ENCODE results near the gene MZB1. TPM values are rescaled to one million over a fixed set of nuclear protein-coding genes. Genes with fewer than 3 reads are reported as not detected.

Gene MZB1
- total and polyA plus RNA-seq, 2 of the 13 experiments (the other 11 are each of a cell fraction or from before 2014, with no cell fraction given) = 0.31 to 0.40 TPM

DNA sequence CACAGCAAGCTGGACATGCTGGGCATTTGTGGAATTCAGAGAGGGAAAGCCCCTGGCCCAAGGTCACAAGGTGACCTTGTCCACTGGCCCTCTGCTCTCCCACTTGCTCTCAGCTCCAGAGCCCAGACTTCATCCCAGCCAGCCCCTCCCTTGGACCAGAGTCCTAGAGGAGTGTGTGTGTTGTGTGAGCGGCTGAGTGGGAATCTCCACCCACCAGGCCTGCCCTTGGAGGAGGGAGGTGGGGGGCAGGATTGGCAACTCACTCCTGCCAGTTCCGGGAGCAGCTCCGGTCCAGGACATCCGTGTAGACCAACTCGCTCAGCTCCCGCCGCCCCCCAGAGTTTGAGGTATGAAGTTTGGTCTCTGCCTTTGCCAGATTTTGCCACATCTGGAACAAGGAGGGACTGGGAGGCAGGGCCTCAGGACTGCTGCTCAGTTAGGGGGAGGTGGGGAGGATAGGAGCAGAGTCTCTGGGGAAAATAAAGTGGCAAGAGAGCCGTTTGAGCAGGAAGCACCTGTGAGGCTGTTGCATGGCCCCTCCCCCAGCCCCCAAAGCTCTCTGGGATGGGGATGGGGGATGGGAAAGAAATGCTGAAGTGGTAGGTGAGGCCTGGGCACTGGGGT is 1.4 kb downstream of the MZB1 start (continued):
- TF ChIP-seq, protein P1, sequence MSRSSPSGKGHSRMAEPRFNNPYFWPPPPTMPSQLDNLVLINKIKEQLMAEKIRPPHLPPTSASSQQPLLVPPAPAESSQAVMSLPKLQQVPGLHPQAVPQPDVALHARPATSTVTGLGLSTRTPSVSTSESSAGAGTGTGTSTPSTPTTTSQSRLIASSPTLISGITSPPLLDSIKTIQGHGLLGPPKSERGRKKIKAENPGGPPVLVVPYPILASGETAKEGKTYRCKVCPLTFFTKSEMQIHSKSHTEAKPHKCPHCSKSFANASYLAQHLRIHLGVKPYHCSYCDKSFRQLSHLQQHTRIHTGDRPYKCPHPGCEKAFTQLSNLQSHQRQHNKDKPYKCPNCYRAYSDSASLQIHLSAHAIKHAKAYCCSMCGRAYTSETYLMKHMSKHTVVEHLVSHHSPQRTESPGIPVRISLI (CRISPR knock-in tag; IDR thresholded peaks at IDR 0.05; ENCODE audit: borderline replicate concordance) = 0 out of 2 replicates have a peak, but pooled peaks have one; percentile 12
- TF ChIP-seq, protein P2, sequence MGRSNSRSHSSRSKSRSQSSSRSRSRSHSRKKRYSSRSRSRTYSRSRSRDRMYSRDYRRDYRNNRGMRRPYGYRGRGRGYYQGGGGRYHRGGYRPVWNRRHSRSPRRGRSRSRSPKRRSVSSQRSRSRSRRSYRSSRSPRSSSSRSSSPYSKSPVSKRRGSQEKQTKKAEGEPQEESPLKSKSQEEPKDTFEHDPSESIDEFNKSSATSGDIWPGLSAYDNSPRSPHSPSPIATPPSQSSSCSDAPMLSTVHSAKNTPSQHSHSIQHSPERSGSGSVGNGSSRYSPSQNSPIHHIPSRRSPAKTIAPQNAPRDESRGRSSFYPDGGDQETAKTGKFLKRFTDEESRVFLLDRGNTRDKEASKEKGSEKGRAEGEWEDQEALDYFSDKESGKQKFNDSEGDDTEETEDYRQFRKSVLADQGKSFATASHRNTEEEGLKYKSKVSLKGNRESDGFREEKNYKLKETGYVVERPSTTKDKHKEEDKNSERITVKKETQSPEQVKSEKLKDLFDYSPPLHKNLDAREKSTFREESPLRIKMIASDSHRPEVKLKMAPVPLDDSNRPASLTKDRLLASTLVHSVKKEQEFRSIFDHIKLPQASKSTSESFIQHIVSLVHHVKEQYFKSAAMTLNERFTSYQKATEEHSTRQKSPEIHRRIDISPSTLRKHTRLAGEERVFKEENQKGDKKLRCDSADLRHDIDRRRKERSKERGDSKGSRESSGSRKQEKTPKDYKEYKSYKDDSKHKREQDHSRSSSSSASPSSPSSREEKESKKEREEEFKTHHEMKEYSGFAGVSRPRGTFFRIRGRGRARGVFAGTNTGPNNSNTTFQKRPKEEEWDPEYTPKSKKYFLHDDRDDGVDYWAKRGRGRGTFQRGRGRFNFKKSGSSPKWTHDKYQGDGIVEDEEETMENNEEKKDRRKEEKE (IDR thresholded peaks at IDR 0.05) = no peak
- TF ChIP-seq ZNF44 (CRISPR knock-in tag; IDR thresholded peaks at IDR 0.05) (no peak), NR2F1 (CRISPR knock-in tag; IDR thresholded peaks at IDR 0.05) (no peak), RBM39 (IDR thresholded peaks at IDR 0.05; ENCODE audit: low read depth, low read length, poor library complexity, severe bottlenecking) (no peak), PAX8 (CRISPR knock-in tag; IDR thresholded peaks at IDR 0.05; ENCODE audit: borderline replicate concordance) (no peak), POLR2AphosphoS2 (IDR thresholded peaks at IDR 0.05; ENCODE audit: low read depth, low read length) (no peak), ZNF264 (CRISPR knock-in tag; IDR thresholded peaks at IDR 0.05) (no peak), ZNF546 (CRISPR knock-in tag; conservative IDR thresholded peaks at IDR 0.05) (no peak), NKX3-1 (CRISPR knock-in tag; IDR thresholded peaks at IDR 0.05) (no peak), ZNF282 (IDR thresholded peaks at IDR 0.05; ENCODE audit: partially characterized antibody) (no peak)
- TF ChIP-seq, protein P3, sequence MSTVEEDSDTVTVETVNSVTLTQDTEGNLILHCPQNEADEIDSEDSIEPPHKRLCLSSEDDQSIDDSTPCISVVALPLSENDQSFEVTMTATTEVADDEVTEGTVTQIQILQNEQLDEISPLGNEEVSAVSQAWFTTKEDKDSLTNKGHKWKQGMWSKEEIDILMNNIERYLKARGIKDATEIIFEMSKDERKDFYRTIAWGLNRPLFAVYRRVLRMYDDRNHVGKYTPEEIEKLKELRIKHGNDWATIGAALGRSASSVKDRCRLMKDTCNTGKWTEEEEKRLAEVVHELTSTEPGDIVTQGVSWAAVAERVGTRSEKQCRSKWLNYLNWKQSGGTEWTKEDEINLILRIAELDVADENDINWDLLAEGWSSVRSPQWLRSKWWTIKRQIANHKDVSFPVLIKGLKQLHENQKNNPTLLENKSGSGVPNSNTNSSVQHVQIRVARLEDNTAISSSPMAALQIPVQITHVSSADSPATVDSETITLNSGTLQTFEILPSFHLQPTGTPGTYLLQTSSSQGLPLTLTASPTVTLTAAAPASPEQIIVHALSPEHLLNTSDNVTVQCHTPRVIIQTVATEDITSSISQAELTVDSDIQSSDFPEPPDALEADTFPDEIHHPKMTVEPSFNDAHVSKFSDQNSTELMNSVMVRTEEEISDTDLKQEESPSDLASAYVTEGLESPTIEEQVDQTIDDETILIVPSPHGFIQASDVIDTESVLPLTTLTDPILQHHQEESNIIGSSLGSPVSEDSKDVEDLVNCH (CRISPR knock-in tag; IDR thresholded peaks at IDR 0.05) = no peak
- TF ChIP-seq, protein P4, sequence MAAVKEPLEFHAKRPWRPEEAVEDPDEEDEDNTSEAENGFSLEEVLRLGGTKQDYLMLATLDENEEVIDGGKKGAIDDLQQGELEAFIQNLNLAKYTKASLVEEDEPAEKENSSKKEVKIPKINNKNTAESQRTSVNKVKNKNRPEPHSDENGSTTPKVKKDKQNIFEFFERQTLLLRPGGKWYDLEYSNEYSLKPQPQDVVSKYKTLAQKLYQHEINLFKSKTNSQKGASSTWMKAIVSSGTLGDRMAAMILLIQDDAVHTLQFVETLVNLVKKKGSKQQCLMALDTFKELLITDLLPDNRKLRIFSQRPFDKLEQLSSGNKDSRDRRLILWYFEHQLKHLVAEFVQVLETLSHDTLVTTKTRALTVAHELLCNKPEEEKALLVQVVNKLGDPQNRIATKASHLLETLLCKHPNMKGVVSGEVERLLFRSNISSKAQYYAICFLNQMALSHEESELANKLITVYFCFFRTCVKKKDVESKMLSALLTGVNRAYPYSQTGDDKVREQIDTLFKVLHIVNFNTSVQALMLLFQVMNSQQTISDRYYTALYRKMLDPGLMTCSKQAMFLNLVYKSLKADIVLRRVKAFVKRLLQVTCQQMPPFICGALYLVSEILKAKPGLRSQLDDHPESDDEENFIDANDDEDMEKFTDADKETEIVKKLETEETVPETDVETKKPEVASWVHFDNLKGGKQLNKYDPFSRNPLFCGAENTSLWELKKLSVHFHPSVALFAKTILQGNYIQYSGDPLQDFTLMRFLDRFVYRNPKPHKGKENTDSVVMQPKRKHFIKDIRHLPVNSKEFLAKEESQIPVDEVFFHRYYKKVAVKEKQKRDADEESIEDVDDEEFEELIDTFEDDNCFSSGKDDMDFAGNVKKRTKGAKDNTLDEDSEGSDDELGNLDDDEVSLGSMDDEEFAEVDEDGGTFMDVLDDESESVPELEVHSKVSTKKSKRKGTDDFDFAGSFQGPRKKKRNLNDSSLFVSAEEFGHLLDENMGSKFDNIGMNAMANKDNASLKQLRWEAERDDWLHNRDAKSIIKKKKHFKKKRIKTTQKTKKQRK (IDR thresholded peaks at IDR 0.05; ENCODE audit: low read length) = no peak
- TF ChIP-seq, protein P5, sequence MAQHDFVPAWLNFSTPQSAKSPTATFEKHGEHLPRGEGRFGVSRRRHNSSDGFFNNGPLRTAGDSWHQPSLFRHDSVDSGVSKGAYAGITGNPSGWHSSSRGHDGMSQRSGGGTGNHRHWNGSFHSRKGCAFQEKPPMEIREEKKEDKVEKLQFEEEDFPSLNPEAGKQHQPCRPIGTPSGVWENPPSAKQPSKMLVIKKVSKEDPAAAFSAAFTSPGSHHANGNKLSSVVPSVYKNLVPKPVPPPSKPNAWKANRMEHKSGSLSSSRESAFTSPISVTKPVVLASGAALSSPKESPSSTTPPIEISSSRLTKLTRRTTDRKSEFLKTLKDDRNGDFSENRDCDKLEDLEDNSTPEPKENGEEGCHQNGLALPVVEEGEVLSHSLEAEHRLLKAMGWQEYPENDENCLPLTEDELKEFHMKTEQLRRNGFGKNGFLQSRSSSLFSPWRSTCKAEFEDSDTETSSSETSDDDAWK (CRISPR knock-in tag; IDR thresholded peaks at IDR 0.05) = no peak
